Fibroblast of lung (primary cell): ENCODE results near the gene GPRIN3. TPM values are rescaled to one million over a fixed set of nuclear protein-coding genes. Genes with fewer than 3 reads are reported as not detected.

Source experiments
- DNase-seq, 2 donors: peaks; one replicate each; pipeline versions ENCODE4 v3.0.0 to v3.0.0-alpha.2; 2010; ENCODE audit warnings: low read depth in 2 of 2
- H2AFZ ChIP-seq: 2 replicates; pipeline ENCODE4 v1.5.1; 2012; ENCODE audit warnings: low read length, control low read depth, inconsistent platforms
- H3K27ac ChIP-seq: 2 replicates; pipeline ENCODE4 v1.5.1; 2011; ENCODE audit warnings: low read length, control low read depth; ENCODE audit not compliant: insufficient read depth
- H3K27me3 ChIP-seq: 2 replicates; pipeline ENCODE4 v1.5.1; 2011; ENCODE audit warnings: mild to moderate bottlenecking, low read length; ENCODE audit not compliant: control insufficient read depth, insufficient read depth
- H3K36me3 ChIP-seq: 2 replicates; pipeline ENCODE4 v1.5.1; 2011; ENCODE audit warnings: low read length; ENCODE audit not compliant: control insufficient read depth, insufficient read depth
- H3K4me1 ChIP-seq: 2 replicates; pipeline ENCODE4 v1.5.1; 2011; ENCODE audit warnings: low read length; ENCODE audit not compliant: control insufficient read depth, insufficient read depth; ENCODE audit errors: extremely low read depth
- H3K4me2 ChIP-seq: 2 replicates; pipeline ENCODE4 v1.5.1; 2011; ENCODE audit warnings: low read length, control low read depth; ENCODE audit not compliant: insufficient read depth; ENCODE audit errors: extremely low read depth
- H3K4me3 ChIP-seq, 4 experiments: fragments of 200-600 bp in 1 of 4; sonication (generic) in 1 of 4; replicated peaks in 1 of 4; 2 replicates each; pipeline ENCODE4 v1.5.1; 2011 to 2016; ENCODE audit warnings: low read length in 4 of 4, low read depth in 3 of 4, mild to moderate bottlenecking in 3 of 4, control low read depth in 2 of 4, inconsistent platforms in 1 of 4, mixed read lengths in 1 of 4; ENCODE audit not compliant: insufficient read depth in 1 of 4; ENCODE audit errors: control extremely low read depth in 1 of 4
- H3K79me2 ChIP-seq: 2 replicates; pipeline ENCODE4 v1.5.1; 2012; ENCODE audit warnings: mild to moderate bottlenecking, low read length, inconsistent platforms; ENCODE audit not compliant: control insufficient read depth, insufficient read depth
- H3K9ac ChIP-seq: 2 replicates; pipeline ENCODE4 v1.5.1; 2011; ENCODE audit warnings: mild to moderate bottlenecking, low read length, control low read depth; ENCODE audit not compliant: insufficient read depth
- H3K9me3 ChIP-seq: 2 replicates; pipeline ENCODE4 v1.5.1; 2012; ENCODE audit warnings: low read depth, low read length; ENCODE audit not compliant: control insufficient read depth, insufficient read depth
- H4K20me1 ChIP-seq: 2 replicates; pipeline ENCODE4 v1.5.1; 2011; ENCODE audit warnings: low read length; ENCODE audit not compliant: control insufficient read depth, insufficient read depth; ENCODE audit errors: extremely low read depth
- CTCF ChIP-seq, 2 donors: IDR thresholded peaks in 1 of 2; conservative IDR thresholded peaks in 1 of 2; 1 replicate in 1 of 2; 2 replicates in 1 of 2; pipeline ENCODE4 v1.5.1; 2011 to 2012; ENCODE audit warnings: low read length in 2 of 2, control low read depth in 1 of 2, inconsistent platforms in 1 of 2, low read depth in 1 of 2, mild to moderate bottlenecking in 1 of 2
- EZH2 ChIP-seq: IDR thresholded peaks from 2 replicates; pipeline ENCODE4 v1.5.1; 2012; ENCODE audit warnings: low read length, control low read depth, mild to moderate bottlenecking; ENCODE audit errors: missing control alignments
- polyA minus RNA-seq: library from RNA; depleted of rRNA, polyadenylated mRNA; stranded (reverse); fragments of >200 nt; gene quantifications from 2 replicates; pipeline ENCODE4 v1.2.3, GENCODE V29; 2011; ENCODE audit warnings: low replicate concordance
- polyA plus RNA-seq, 2 donors: library from polyadenylated mRNA; depleted of rRNA in 1 of 2; stranded (reverse) in 1 of 2; unstranded in 1 of 2; fragments of >200 nt; gene quantifications; 2 replicates each; pipeline ENCODE4 v1.2.1, GENCODE V29; 2011 to 2012; ENCODE audit warnings: missing spikeins in 1 of 2
- total RNA-seq: library from RNA; depleted of rRNA; stranded (reverse); fragments of >200 nt; gene quantifications from 2 replicates; pipeline ENCODE4 v1.2.1, GENCODE V29; 2014

Gene GPRIN3
- total RNA-seq = under 0.01 TPM in 2 replicates
- 0.01 TPM in 1 of 2 replicates, not detected in the other for polyA plus RNA-seq
- polyA plus RNA-seq (2012) = not detected in 2 replicates
- polyA minus RNA-seq = not detected in 2 replicates

GRCh38 chr4:89307446-89308160 lies at the start of gene GPRIN3:
TSS of gene GPRIN3 (minus strand) at chr4:89307800. CDS start at chr4:89250110, 57,690 bp downstream.
- TF ChIP-seq CTCF (conservative IDR thresholded peaks at IDR 0.05 in 1 of 2, IDR thresholded peaks at IDR 0.05 in 1 of 2; ENCODE audit: low read depth in 1 of 2, low read length in 2 of 2) (no peak), EZH2 (peak; percentile 63)
- no peaks in the 10 kb centered on the region for H3K4me1 ChIP-seq
- H3K27me3 ChIP-seq = peaks cover 16% of the 10 kb centered on the region
- no peaks in the 10 kb centered on the region for H3K9me3 ChIP-seq
- no peak within 1 kb of the TSS for H3K9ac ChIP-seq
- no peaks in the 10 kb centered on the region for H3K79me2 ChIP-seq
- no peaks in the 10 kb centered on the region for H4K20me1 ChIP-seq
- no peak within 1 kb of the TSS for H3K27ac ChIP-seq
- H2AFZ ChIP-seq = peak within 1 kb of the TSS; percentile 28
- H3K4me3 ChIP-seq = peak within 1 kb of the TSS; percentile 40 to 63 (median 50)
- peak; percentile 21 to 42 for DNase-seq
- H3K36me3 ChIP-seq = no peaks in the 10 kb centered on the region
- peak within 1 kb of the TSS; percentile 70 for H3K4me2 ChIP-seq

- Histone ChIP-seq H3K9me3 (no peaks in the 10 kb centered on the region), H3K79me2 (no peaks in the 10 kb centered on the region), H3K36me3 (no peaks in the 10 kb centered on the region), H4K20me1 (no peaks in the 10 kb centered on the region), H3K27ac (no peak overlapping the region), H3K4me3 (no peak overlapping the region), H3K9ac (no peak overlapping the region), H3K4me2 (no peak overlapping the region), H3K4me1 (no peaks in the 10 kb centered on the region), H3K27me3 (no peaks in the 10 kb centered on the region), H2AFZ (no peak overlapping the region)
- no peak for DNase-seq
- TF ChIP-seq CTCF (conservative IDR thresholded peaks at IDR 0.05 in 1 of 2, IDR thresholded peaks at IDR 0.05 in 1 of 2; ENCODE audit: low read depth in 1 of 2, low read length in 2 of 2) = no peak
- TF ChIP-seq EZH2 = no peak
Measured at GRCh38 chr4:89357340-89357739, 49.7 kb upstream of the GPRIN3 start.

- Histone ChIP-seq H4K20me1 (no peaks in the 10 kb centered on the region), H3K9ac (no peak overlapping the region), H3K79me2 (no peaks in the 10 kb centered on the region), H3K27me3 (no peaks in the 10 kb centered on the region), H3K4me2 (no peak overlapping the region), H3K27ac (no peak overlapping the region), H2AFZ (no peak overlapping the region), H3K36me3 (no peaks in the 10 kb centered on the region), H3K4me3 (no peak overlapping the region), H3K4me1 (no peaks in the 10 kb centered on the region), H3K9me3 (no peaks in the 10 kb centered on the region)
- TF ChIP-seq EZH2 (no peak), CTCF (conservative IDR thresholded peaks at IDR 0.05 in 1 of 2, IDR thresholded peaks at IDR 0.05 in 1 of 2; ENCODE audit: low read depth in 1 of 2, low read length in 2 of 2) (no peak)
- peak in 1 of 2 donors; percentile 22 for DNase-seq
Measured at GRCh38 chr4:89356086-89356485, 48.5 kb upstream of the GPRIN3 start.
